Peyer's patch (tissue), 4 donors: ENCODE results near the gene STEAP4. TPM values are rescaled to one million over a fixed set of nuclear protein-coding genes. Genes with fewer than 3 reads are reported as not detected.

Experiments used
- DNase-seq, 3 donors: peaks; one replicate each; pipeline ENCODE4 v3.0.0-alpha.2; 2017 to 2019
- H3K27ac ChIP-seq, 4 donors: fragments of 200-600 bp; sonication (generic); one replicate each; pipeline ENCODE4 v1.5.1; 2016 to 2019
- H3K27me3 ChIP-seq, 2 donors: fragments of 200-600 bp; sonication (generic); one replicate each; pipeline ENCODE4 v1.5.1; 2019
- H3K36me3 ChIP-seq, 3 donors: fragments of 200-600 bp; sonication (generic); one replicate each; pipeline ENCODE4 v1.5.1; 2016 to 2019
- H3K4me1 ChIP-seq, 4 donors: fragments of 200-600 bp; sonication (generic); one replicate each; pipeline ENCODE4 v1.5.1; 2016 to 2019
- H3K4me3 ChIP-seq, 4 donors: fragments of 200-600 bp; sonication (generic); 1 replicate in 3 of 4; 2 replicates in 1 of 4; pipeline ENCODE4 v1.5.1; 2016 to 2019; ENCODE audit warnings: mild to moderate bottlenecking in 1 of 4
- H3K9me3 ChIP-seq, 4 donors: fragments of 200-600 bp; sonication (generic); one replicate each; pipeline ENCODE4 v1.5.1; 2016 to 2019; ENCODE audit warnings: mild to moderate bottlenecking in 1 of 4
- CTCF ChIP-seq, 6 experiments: fragments of 450-650 bp in 4 of 6; fragments of 200-600 bp in 2 of 6; sonication (generic) in 1 of 6; IDR thresholded peaks; one replicate each; pipeline ENCODE4 v1.5.1; 2017 to 2019; ENCODE audit warnings: antibody characterized with exemption in 6 of 6, mild to moderate bottlenecking in 3 of 6, moderate library complexity in 1 of 6
- POLR2A ChIP-seq, 2 donors: fragments of 450-650 bp; IDR thresholded peaks; one replicate each; pipeline ENCODE4 v1.5.1; 2017; ENCODE audit warnings: antibody characterized with exemption in 2 of 2, mild to moderate bottlenecking in 2 of 2, moderate library complexity in 2 of 2
- total RNA-seq, 4 donors: library from RNA; depleted of rRNA; stranded (reverse); fragments of >200 nt; gene quantifications; one replicate each; pipeline ENCODE4 v1.1.0, GENCODE V29; 2016

The STEAP4 gene
- total RNA-seq, 4 donors from 2014 or later: 1.9 to 16.5 (median 5.1) TPM

GRCh38 chr7:88331322-88331721, 24.6 kb upstream of the STEAP4 start:
- no peaks in the 10 kb centered on the region for H3K4me1 ChIP-seq
- H3K4me3 ChIP-seq: no peak overlapping the region
- DNase-seq: no peak

GRCh38 chr7:88329532-88330463, 23.1 kb upstream of the STEAP4 start:
- Histone ChIP-seq H3K9me3 (no peaks in the 10 kb centered on the region), H3K27me3 (no peaks in the 10 kb centered on the region), H3K4me3 (no peak overlapping the region), H3K36me3 (no peaks in the 10 kb centered on the region), H3K4me1 (no peaks in the 10 kb centered on the region), H3K27ac (no peak overlapping the region)
- no peak for DNase-seq
- TF ChIP-seq POLR2A (IDR thresholded peaks at IDR 0.05) (no peak), CTCF (IDR thresholded peaks at IDR 0.05) (no peak)

More at GRCh38 chr7:88331322-88331721, 24.6 kb upstream of the STEAP4 start:
- no peak for TF ChIP-seq CTCF (IDR thresholded peaks at IDR 0.05)
- TF ChIP-seq POLR2A (IDR thresholded peaks at IDR 0.05): no peak
- Histone ChIP-seq H3K27ac (no peak overlapping the region), H3K27me3 (no peaks in the 10 kb centered on the region), H3K9me3 (no peaks in the 10 kb centered on the region), H3K36me3 (no peaks in the 10 kb centered on the region)

- Histone ChIP-seq H3K27me3 (no peaks in the 10 kb centered on the region), H3K36me3 (no peaks in the 10 kb centered on the region), H3K27ac (no peak overlapping the region), H3K9me3 (no peaks in the 10 kb centered on the region), H3K4me1 (no peaks in the 10 kb centered on the region), H3K4me3 (no peak overlapping the region)
- no peak for TF ChIP-seq POLR2A (IDR thresholded peaks at IDR 0.05)
- TF ChIP-seq CTCF (IDR thresholded peaks at IDR 0.05): no peak
- DNase-seq: no peak
Observed at GRCh38 chr7:88328787-88329186, 22.1 kb upstream of the STEAP4 start.

- Histone ChIP-seq H3K4me3 (no peak overlapping the region), H3K27ac (no peak overlapping the region), H3K27me3 (no peaks in the 10 kb centered on the region), H3K4me1 (no peaks in the 10 kb centered on the region), H3K9me3 (no peaks in the 10 kb centered on the region), H3K36me3 (no peaks in the 10 kb centered on the region)
- no peak for DNase-seq
- TF ChIP-seq CTCF (IDR thresholded peaks at IDR 0.05) (no peak), POLR2A (IDR thresholded peaks at IDR 0.05) (no peak)
Observed at GRCh38 chr7:88324699-88325098, 18.0 kb upstream of the STEAP4 start.

- TF ChIP-seq POLR2A (IDR thresholded peaks at IDR 0.05) (no peak), CTCF (IDR thresholded peaks at IDR 0.05) (no peak)
- no peaks in the 10 kb centered on the region for H3K27me3 ChIP-seq
- no peaks in the 10 kb centered on the region for H3K9me3 ChIP-seq
- no peaks in the 10 kb centered on the region for H3K4me1 ChIP-seq
- no peak overlapping the region for H3K27ac ChIP-seq
- no peak overlapping the region for H3K4me3 ChIP-seq
- no peak for DNase-seq
- no peaks in the 10 kb centered on the region for H3K36me3 ChIP-seq
Observed at GRCh38 chr7:88322151-88322550, 15.5 kb upstream of the STEAP4 start.
